Spinal cord (tissue), 10 donors: ENCODE data around the gene GAGE10. TPM values are rescaled to one million over a fixed set of nuclear protein-coding genes. Genes with fewer than 3 reads are reported as not detected.
"Not testable (repeated sequence)": the region's sequence is repeated elsewhere in the genome, so short reads cannot be mapped to it uniquely, and the experiment has no call there.

Experiments
- DNase-seq, 6 donors: peaks; one replicate each; pipeline versions ENCODE4 v3.0.0 to v3.0.0-alpha.2; 2013 to 2015; ENCODE audit warnings: low spot score in 6 of 6, low read depth in 4 of 6
- H3K27ac ChIP-seq: one replicate; pipeline ENCODE4 v1.5.1; 2013; ENCODE audit warnings: low read depth, low read length, control low read depth
- H3K27me3 ChIP-seq: one replicate; pipeline ENCODE4 v1.6.1; 2013; ENCODE audit warnings: low read length; ENCODE audit not compliant: control insufficient read depth, insufficient read depth
- H3K36me3 ChIP-seq: one replicate; pipeline ENCODE4 v1.6.1; 2013; ENCODE audit warnings: low read length; ENCODE audit not compliant: control insufficient read depth, insufficient read depth
- H3K4me1 ChIP-seq: one replicate; pipeline ENCODE4 v1.6.1; 2013; ENCODE audit warnings: low read length; ENCODE audit not compliant: control insufficient read depth, insufficient read depth
- H3K4me3 ChIP-seq: one replicate; pipeline ENCODE4 v1.5.1; 2013; ENCODE audit warnings: low read depth, low read length, control low read depth
- H3K9me3 ChIP-seq: one replicate; pipeline ENCODE4 v1.6.1; 2013; ENCODE audit warnings: low read length; ENCODE audit not compliant: control insufficient read depth, insufficient read depth
- WGBS: methylation state at CpG from one replicate; pipeline ENCODE4 v1.1.5; 2013; ENCODE audit warnings: missing lambda C conversion rate; ENCODE audit not compliant: insufficient coverage; 5-methylcytosine and 5-hydroxymethylcytosine counted together
- polyA plus RNA-seq, 2 donors: library from polyadenylated mRNA; unstranded; fragments of 120-200 nt; gene quantifications; one replicate each; pipeline ENCODE4 v1.2.1, GENCODE V29; 2013; ENCODE audit not compliant: insufficient read length in 2 of 2
- total RNA-seq, 2 donors: library from RNA; depleted of rRNA in 1 of 2; stranded (reverse); fragments of 120-200 nt in 1 of 2; fragments of >200 nt in 1 of 2; gene quantifications; one replicate each; pipeline versions ENCODE4 v1.2.3 to v1.2.4, GENCODE V29; 2013 to 2014
- donor health status: healthy.

Gene GAGE10
- total and polyA plus RNA-seq, 4 donors, result not detected

- H3K4me1 ChIP-seq, result peaks cover 7% of the 10 kb centered on the region
- no peak overlapping the region for H3K4me3 ChIP-seq
- peaks cover 1% of the 10 kb centered on the region for H3K9me3 ChIP-seq
- no peaks in the 10 kb centered on the region for H3K27me3 ChIP-seq
- peak in 2 of 6 donors; percentile 53 to 68 for DNase-seq
- H3K36me3 ChIP-seq, result peaks cover 1% of the 10 kb centered on the region
- no peak overlapping the region for H3K27ac ChIP-seq
- 29% methylated on average over 10 of the region's 11 CpGs for WGBS
Measured at GRCh38 chrX:49291615-49292337, 11.7 kb upstream of the GAGE10 start.

DNA sequence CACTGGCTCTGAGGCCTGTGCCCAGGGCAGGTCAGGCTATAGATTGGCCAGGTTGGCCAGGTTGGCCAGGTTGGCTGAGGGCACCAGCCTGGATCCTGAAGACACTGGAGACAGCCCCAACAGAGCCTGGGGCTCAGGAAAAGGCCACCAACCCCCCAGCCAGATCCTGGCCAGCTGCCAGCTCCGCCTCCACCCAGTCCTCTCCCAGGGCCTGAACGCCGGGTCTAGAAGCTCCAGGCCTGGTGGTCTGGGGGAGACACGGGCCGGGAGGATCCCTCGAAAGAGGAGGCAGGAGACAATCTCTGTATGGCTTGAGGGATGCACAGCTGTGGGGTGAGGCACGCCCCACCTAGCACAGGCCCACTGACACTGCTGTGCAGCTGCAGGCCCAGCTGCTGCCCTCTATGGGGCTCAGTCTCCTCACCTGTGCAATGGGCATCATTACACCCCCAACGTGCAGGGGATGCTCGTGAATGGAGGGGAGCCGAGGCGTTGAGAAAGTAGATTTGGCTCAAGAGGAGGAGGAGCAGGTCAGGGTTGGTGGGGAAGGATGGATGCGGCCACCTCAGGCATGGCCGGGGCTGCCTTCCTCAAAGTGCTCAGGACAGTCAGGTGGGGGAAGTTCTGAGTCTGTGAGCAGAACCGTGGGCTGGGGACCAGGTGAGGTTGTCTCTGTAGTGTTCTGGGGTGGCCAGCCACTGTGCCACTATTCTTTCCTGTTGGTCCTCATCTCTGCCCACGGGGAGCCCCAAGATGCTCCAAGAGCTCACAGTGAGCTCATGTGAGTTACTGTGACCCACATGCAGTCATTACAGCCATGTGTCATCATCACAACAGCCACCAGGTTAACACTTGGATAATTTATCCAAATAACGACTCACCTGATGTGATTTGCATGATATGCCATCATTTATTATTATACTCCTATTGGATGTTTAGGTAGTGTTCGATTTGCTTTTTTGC is 10.8 kb upstream of the GAGE10 start:
- H3K36me3 ChIP-seq, result no peaks in the 10 kb centered on the region
- no peak overlapping the region for H3K4me3 ChIP-seq
- H3K4me1 ChIP-seq, result peaks cover 7% of the 10 kb centered on the region
- WGBS, result 82% methylated on average over 9 of the region's 17 CpGs
- no peaks in the 10 kb centered on the region for H3K27me3 ChIP-seq
- no peak overlapping the region for H3K27ac ChIP-seq
- DNase-seq, result no peak
- H3K9me3 ChIP-seq, result peaks cover 1% of the 10 kb centered on the region

DNA sequence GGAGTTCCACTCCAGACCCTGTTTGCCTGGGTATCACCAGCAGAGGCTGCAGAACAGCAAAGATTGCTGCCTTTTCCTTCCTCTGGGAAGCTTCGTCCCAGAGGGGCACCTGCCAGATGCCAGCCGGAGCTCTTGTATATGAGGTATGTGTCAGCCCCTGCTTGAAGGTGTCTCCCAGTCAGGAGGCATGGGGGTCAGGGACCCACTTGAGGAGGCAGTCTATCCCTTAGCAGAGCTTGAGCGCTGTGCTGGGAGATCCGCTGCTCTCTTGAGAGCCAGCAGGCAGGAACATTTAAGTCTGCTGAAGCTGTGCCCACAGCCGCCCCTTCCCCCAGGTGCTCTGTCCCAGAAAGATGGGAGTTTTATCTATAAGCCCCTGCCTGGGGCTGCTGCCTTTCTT is 4.2 kb upstream of the GAGE10 start:
- not testable (repeated sequence) for H3K4me3 ChIP-seq, H3K27me3 ChIP-seq, H3K9me3 ChIP-seq, H3K36me3 ChIP-seq, DNase-seq, H3K27ac ChIP-seq, H3K4me1 ChIP-seq
- 79% methylated on average over 5 of the region's 5 CpGs for WGBS

DNA sequence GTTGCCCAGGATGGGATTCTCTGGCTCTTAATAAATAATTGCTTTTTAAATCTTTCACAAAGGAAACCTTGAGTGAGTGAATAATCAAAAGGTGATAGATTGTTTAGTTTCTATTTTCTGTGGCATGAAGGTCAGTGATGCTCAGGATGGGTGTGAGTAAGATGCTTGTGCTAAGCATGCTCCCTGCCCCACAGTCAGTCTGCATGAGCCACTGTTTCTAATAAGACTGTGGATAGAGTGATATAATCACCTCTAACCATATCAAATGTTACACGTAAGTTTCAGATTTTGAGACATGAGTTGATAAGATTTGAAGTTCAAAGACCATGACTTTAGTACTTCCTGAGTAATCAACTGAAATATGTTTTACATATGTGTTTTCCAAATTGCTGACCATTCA is 2.7 kb upstream of the GAGE10 start:
- DNase-seq, result no peak
- H3K27me3 ChIP-seq, result no peaks in the 10 kb centered on the region
- H3K27ac ChIP-seq, result no peak overlapping the region
- no peaks in the 10 kb centered on the region for H3K4me1 ChIP-seq
- H3K9me3 ChIP-seq, result no peaks in the 10 kb centered on the region
- H3K4me3 ChIP-seq, result no peak overlapping the region
- no CpG with 5 or more reads among the region's 1 CpG for WGBS
- H3K36me3 ChIP-seq, result no peaks in the 10 kb centered on the region

- no CpG with 5 or more reads among the region's 2 CpGs for WGBS
- H3K9me3 ChIP-seq, DNase-seq, H3K4me3 ChIP-seq, H3K27ac ChIP-seq, H3K4me1 ChIP-seq, H3K27me3 ChIP-seq, H3K36me3 ChIP-seq: not testable (repeated sequence)
Measured at GRCh38 chrX:49307775-49308174, 4.3 kb downstream of the GAGE10 start.

- Histone ChIP-seq H3K36me3 (no peaks in the 10 kb centered on the region), H3K9me3 (no peaks in the 10 kb centered on the region), H3K27ac (peak overlapping the region; percentile 64), H3K27me3 (no peaks in the 10 kb centered on the region), H3K4me1 (peaks cover 8% of the 10 kb centered on the region), H3K4me3 (no peak overlapping the region)
- WGBS, result 69% methylated on average over 15 of the region's 15 CpGs
- no peak for DNase-seq
Measured at GRCh38 chrX:49308604-49309269, 5.3 kb downstream of the GAGE10 start.

DNA sequence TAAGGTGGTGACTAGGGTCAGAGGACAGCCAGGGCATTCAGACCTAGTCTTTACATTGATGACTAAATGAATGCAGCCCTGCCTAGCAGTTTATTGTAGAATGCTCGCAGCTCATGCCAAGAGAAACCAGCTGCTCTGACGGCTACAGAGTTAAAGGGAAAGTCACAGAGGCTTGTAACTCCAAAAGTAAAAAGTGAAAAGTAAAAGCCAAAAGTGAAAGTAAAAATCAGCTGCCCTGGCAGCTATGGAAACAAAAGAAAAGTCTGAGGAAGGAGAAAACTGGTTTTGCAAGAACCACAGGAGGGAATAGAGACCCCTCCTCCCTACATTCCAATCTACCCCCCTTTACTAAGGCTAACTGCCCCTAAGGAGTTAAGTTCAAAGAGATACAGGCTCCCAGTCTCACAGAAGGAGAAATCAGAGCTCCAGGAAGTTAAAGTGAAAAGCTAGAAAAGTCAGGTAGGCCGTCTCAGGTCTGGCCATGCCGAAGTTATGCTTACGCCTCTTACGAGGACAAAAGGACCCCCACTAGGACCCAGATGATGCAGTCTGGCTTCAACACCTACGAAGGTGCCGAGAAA is 6.0 kb downstream of the GAGE10 start:
- DNase-seq, result peak in 2 of 6 donors; percentile 20 to 38
- H3K9me3 ChIP-seq, result no peaks in the 10 kb centered on the region
- peak overlapping the region; percentile 64 for H3K27ac ChIP-seq
- peaks cover 8% of the 10 kb centered on the region for H3K4me1 ChIP-seq
- H3K27me3 ChIP-seq, result no peaks in the 10 kb centered on the region
- H3K36me3 ChIP-seq, result no peaks in the 10 kb centered on the region
- peak overlapping the region; percentile 5 for H3K4me3 ChIP-seq
- WGBS, result 47% methylated on average over 4 of the region's 8 CpGs

GRCh38 chrX:49310371-49310770 is 6.9 kb downstream of the GAGE10 start:
- no peaks in the 10 kb centered on the region for H3K27me3 ChIP-seq
- H3K4me3 ChIP-seq, result no peak overlapping the region
- no peaks in the 10 kb centered on the region for H3K9me3 ChIP-seq
- no peak for DNase-seq
- H3K27ac ChIP-seq, result no peak overlapping the region
- H3K4me1 ChIP-seq, result peaks cover 8% of the 10 kb centered on the region
- no peaks in the 10 kb centered on the region for H3K36me3 ChIP-seq
- WGBS, result 59% methylated on average over 10 of the region's 18 CpGs

DNA sequence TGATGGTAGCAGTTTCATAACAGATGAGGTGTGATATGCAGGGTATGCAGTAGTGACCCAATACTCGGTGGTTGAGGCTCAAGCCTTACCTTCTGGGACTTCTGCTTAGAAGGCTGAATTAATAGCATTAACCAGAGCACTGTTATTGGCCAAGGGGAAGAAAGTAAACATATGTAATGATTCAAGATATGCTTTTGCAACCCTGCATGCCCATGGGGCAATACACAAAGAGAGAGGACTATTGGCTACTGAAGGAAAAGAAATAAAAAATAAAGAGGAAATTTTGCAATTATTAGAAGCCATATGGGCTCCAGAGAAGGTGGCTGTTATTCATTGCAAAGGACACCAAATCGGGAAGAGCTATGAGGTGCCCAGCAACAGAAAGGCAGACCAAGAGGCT is 8.7 kb downstream of the GAGE10 start:
- Histone ChIP-seq H3K9me3 (no peaks in the 10 kb centered on the region), H3K27ac (no peak overlapping the region), H3K27me3 (no peaks in the 10 kb centered on the region), H3K36me3 (no peaks in the 10 kb centered on the region), H3K4me1 (peaks cover 8% of the 10 kb centered on the region), H3K4me3 (no peak overlapping the region)
- WGBS, result 63% methylated on average over 2 of the region's 2 CpGs
- no peak for DNase-seq
